ENCODE measurements around the gene STK17B.

DNA sequence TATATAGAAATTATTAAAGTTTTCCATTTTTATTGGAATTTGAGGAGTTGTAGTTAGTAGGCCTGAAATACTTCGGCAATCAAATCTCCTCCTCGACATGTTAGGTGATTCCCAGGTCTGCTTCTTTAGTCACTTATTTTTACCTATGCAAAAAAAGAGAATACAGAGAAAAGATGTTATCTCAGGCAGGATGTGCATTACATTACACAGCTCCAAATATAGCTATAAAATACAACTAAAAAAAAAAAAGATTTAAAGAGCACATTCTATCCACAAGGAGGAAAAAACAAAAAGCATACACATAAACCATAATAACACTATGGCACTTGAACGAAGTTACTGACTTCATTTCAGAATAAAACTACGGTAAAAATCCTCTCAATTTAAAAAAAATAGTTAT is 8.1 kb downstream of the STK17B start:
- TF ChIP-seq POLR2A (IDR thresholded peaks at IDR 0.05; ENCODE audit: low read length): no peak
- TF ChIP-seq TP53 (CRISPR knock-in tag; IDR thresholded peaks at IDR 0.05): no peak
- TF ChIP-seq, protein P1, sequence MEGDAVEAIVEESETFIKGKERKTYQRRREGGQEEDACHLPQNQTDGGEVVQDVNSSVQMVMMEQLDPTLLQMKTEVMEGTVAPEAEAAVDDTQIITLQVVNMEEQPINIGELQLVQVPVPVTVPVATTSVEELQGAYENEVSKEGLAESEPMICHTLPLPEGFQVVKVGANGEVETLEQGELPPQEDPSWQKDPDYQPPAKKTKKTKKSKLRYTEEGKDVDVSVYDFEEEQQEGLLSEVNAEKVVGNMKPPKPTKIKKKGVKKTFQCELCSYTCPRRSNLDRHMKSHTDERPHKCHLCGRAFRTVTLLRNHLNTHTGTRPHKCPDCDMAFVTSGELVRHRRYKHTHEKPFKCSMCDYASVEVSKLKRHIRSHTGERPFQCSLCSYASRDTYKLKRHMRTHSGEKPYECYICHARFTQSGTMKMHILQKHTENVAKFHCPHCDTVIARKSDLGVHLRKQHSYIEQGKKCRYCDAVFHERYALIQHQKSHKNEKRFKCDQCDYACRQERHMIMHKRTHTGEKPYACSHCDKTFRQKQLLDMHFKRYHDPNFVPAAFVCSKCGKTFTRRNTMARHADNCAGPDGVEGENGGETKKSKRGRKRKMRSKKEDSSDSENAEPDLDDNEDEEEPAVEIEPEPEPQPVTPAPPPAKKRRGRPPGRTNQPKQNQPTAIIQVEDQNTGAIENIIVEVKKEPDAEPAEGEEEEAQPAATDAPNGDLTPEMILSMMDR (IDR thresholded peaks at IDR 0.05): no peak
- TF ChIP-seq KDM1A (IDR thresholded peaks at IDR 0.05; ENCODE audit: low read depth): no peak
- no peak for TF ChIP-seq JUNB (IDR thresholded peaks at IDR 0.05)
- TF ChIP-seq, protein P2, sequence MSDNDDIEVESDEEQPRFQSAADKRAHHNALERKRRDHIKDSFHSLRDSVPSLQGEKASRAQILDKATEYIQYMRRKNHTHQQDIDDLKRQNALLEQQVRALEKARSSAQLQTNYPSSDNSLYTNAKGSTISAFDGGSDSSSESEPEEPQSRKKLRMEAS (IDR thresholded peaks at IDR 0.05): no peak
- no peak for TF ChIP-seq SMC3 (IDR thresholded peaks at IDR 0.05)
- TF ChIP-seq CBX2 (IDR thresholded peaks at IDR 0.05; ENCODE audit: borderline replicate concordance, low read depth): no peak
- TF ChIP-seq CEBPB (IDR thresholded peaks at IDR 0.05): no peak
- TF ChIP-seq, protein P3, sequence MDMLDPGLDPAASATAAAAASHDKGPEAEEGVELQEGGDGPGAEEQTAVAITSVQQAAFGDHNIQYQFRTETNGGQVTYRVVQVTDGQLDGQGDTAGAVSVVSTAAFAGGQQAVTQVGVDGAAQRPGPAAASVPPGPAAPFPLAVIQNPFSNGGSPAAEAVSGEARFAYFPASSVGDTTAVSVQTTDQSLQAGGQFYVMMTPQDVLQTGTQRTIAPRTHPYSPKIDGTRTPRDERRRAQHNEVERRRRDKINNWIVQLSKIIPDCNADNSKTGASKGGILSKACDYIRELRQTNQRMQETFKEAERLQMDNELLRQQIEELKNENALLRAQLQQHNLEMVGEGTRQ (IDR thresholded peaks at IDR 0.05): no peak
- TF ChIP-seq MYC (IDR thresholded peaks at IDR 0.05; ENCODE audit: borderline replicate concordance, low read length): no peak

All from A549 (cell line).